RCC 7860 (cell line): ENCODE data around the gene ZNF783.
A peak's percentile ranks its signal among the peaks of the same experiment; 100 is the strongest.
"Not testable (repeated sequence)": the region's sequence is repeated elsewhere in the genome, so short reads cannot be mapped to it uniquely, and the experiment has no call there.

Experiments
- DNase-seq: peaks from one replicate; pipeline ENCODE4 v3.0.0-alpha.2; 2015; ENCODE audit warnings: low spot score
- FAIRE-seq: peaks from 2 replicates; lab custom pipeline; 2012; peaks lifted over from hg19 to GRCh38; lab: Jason Lieb, UNC

The ZNF783 gene

GRCh38 chr7:149239345-149240143 is 22.5 kb upstream of the ZNF783 start, which contains the start of gene ZNF212:
Gene ZNF212 (plus strand): TSS chr7:149239651. CDS start chr7:149239779, 128 bp downstream.
- DNase-seq (peak; percentile 88), FAIRE-seq (peak; percentile 58)

- FAIRE-seq: no peak
- DNase-seq: no peak
Measured at GRCh38 chr7:149240637-149241036, 21.4 kb upstream of the ZNF783 start.

- no peak for DNase-seq
- FAIRE-seq: no peak
Measured at GRCh38 chr7:149241696-149242095, 20.3 kb upstream of the ZNF783 start.

GRCh38 chr7:149245244-149245643 is 16.8 kb upstream of the ZNF783 start:
- DNase-seq (peak; percentile 57), FAIRE-seq (no peak)

GRCh38 chr7:149245744-149246143 is 16.3 kb upstream of the ZNF783 start:
- no peak for FAIRE-seq
- no peak for DNase-seq

GRCh38 chr7:149248777-149249176 is 13.2 kb upstream of the ZNF783 start:
- no peak for DNase-seq
- FAIRE-seq: no peak

- not testable (repeated sequence) for DNase-seq, FAIRE-seq
Measured at GRCh38 chr7:149250151-149250550, 11.8 kb upstream of the ZNF783 start.

GRCh38 chr7:149251518-149251917 is 10.5 kb upstream of the ZNF783 start:
- not testable (repeated sequence) for FAIRE-seq, DNase-seq

- no peak for FAIRE-seq
- no peak for DNase-seq
Measured at GRCh38 chr7:149252378-149252777, 9.6 kb upstream of the ZNF783 start.

- DNase-seq: no peak
- no peak for FAIRE-seq
Measured at GRCh38 chr7:149253665-149254064, 8.3 kb upstream of the ZNF783 start.

GRCh38 chr7:149254181-149254858 is 7.7 kb upstream of the ZNF783 start:
- DNase-seq: no peak
- no peak for FAIRE-seq

GRCh38 chr7:149255174-149255573 is 6.8 kb upstream of the ZNF783 start:
- DNase-seq: no peak
- no peak for FAIRE-seq

- DNase-seq (no peak), FAIRE-seq (no peak)
Measured at GRCh38 chr7:149256568-149256967, 5.4 kb upstream of the ZNF783 start.

GRCh38 chr7:149257146-149257545 is 4.8 kb upstream of the ZNF783 start:
- no peak for DNase-seq
- no peak for FAIRE-seq

GRCh38 chr7:149261316-149261828 is 624 bp upstream of the ZNF783 start:
- FAIRE-seq (no peak), DNase-seq (peak; percentile 14)

GRCh38 chr7:149266451-149266850 is 4.5 kb downstream of the ZNF783 start:
- DNase-seq (no peak), FAIRE-seq (no peak)

GRCh38 chr7:149267733-149268132 is 5.7 kb downstream of the ZNF783 start:
- FAIRE-seq (no peak), DNase-seq (no peak)

- FAIRE-seq, DNase-seq: not testable (repeated sequence)
Measured at GRCh38 chr7:149274424-149274823, 12.4 kb downstream of the ZNF783 start.

- FAIRE-seq (no peak), DNase-seq (no peak)
Measured at GRCh38 chr7:149277871-149278270, 15.9 kb downstream of the ZNF783 start.

GRCh38 chr7:149278396-149278795 is 16.4 kb downstream of the ZNF783 start:
- no peak for FAIRE-seq
- DNase-seq: no peak

GRCh38 chr7:149279111-149279743 is 17.2 kb downstream of the ZNF783 start:
- DNase-seq: no peak

More at GRCh38 chr7:149279111-149279743, 17.2 kb downstream of the ZNF783 start:
- FAIRE-seq: no peak
